GM21786 (cell line): ENCODE measurements around the gene CEP120.

Experiments used
- ATAC-seq: cut with Tn5 transposase; IDR thresholded peaks from one replicate; pipeline ENCODE4 v1.9.1; 2021; ENCODE audit not compliant: unreplicated experiment

The CEP120 gene

GRCh38 chr5:123304777-123305316 lies 118.4 kb downstream of the CEP120 start:
- ATAC-seq = no peak

- ATAC-seq = no peak
These were observed 119.4 kb downstream of the CEP120 start for GRCh38 chr5:123303802-123304201.

- ATAC-seq = no peak
These were observed 122.9 kb downstream of the CEP120 start for GRCh38 chr5:123300266-123300665.

- ATAC-seq = no peak
These were observed 124.1 kb downstream of the CEP120 start for GRCh38 chr5:123299136-123299535.

GRCh38 chr5:123298335-123299030 lies 124.7 kb downstream of the CEP120 start:
- ATAC-seq = no peak

- no peak for ATAC-seq
These were observed 125.3 kb downstream of the CEP120 start for GRCh38 chr5:123297866-123298265.

GRCh38 chr5:123297198-123297831 lies 125.9 kb downstream of the CEP120 start:
- ATAC-seq = no peak
